ENCODE data around the gene ADAMTS12.

The ADAMTS12 gene

DNA sequence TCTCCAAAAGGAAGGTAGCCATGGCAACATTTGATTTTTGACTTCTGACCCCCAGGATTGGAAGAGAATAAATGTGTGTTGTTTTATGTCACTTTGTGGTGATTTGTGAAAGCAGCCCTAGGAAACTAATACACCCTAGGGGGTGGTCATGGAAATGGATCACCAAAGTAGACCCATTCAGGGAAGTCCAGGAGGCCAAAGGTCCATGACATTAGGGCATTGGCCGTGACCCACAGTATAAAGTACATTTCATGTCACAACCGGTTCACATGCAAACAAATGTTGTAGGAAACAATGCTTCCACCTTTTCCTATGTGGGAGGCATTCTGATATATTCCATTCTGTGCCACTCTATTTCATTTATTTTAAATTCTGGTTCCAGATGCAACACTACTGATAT lies 128.4 kb downstream of the ADAMTS12 start:
- no peak overlapping the region for H3K14ac ChIP-seq (ENCODE audit: low read length in 2 of 2)
- H3K27ac ChIP-seq (ENCODE audit: low read length, poor library complexity, severe bottlenecking) = no peak overlapping the region
- H3K27me3 ChIP-seq (ENCODE audit: control insufficient read depth in 1 of 2, insufficient read depth in 1 of 2, low read length in 2 of 2) = no peaks in the 10 kb centered on the region
- peak overlapping the region in 1 of 2 experiments; percentile 21 for H2BK12ac ChIP-seq (ENCODE audit: low read length in 2 of 2)
- H2BK5ac ChIP-seq (ENCODE audit: low read depth, low read length, poor library complexity, severe bottlenecking) = no peak overlapping the region
- H4K91ac ChIP-seq (ENCODE audit: low read length) = no peak overlapping the region
- H2AK5ac ChIP-seq (ENCODE audit: low read length, severe bottlenecking) = peak overlapping the region; percentile 44
- H3K4me3 ChIP-seq (ENCODE audit: insufficient read depth in 1 of 2, low read depth in 1 of 2, low read length in 2 of 2) = no peak overlapping the region
- no peak overlapping the region for H3K18ac ChIP-seq (ENCODE audit: low read depth in 1 of 2, low read length in 2 of 2)
- no peak overlapping the region for H3K4me2 ChIP-seq (ENCODE audit: low read length, poor library complexity, severe bottlenecking)
- no peak overlapping the region for H2BK120ac ChIP-seq (ENCODE audit: low read depth, low read length)
- H3K4me1 ChIP-seq (ENCODE audit: control insufficient read depth, insufficient read depth, low read depth, low read length) = peaks cover 7% of the 10 kb centered on the region
- H3K4ac ChIP-seq (ENCODE audit: low read depth in 1 of 2, low read length in 2 of 2) = peak overlapping the region in 1 of 2 experiments; percentile 7
- WGBS = 60% methylated on average over 2 of the region's 2 CpGs
- H3K79me1 ChIP-seq (replicated peaks; ENCODE audit: low read length, poor library complexity, severe bottlenecking) = peaks cover 16% of the 10 kb centered on the region
- no peaks in the 10 kb centered on the region for H3K36me3 ChIP-seq (ENCODE audit: control insufficient read depth in 1 of 2, insufficient read depth in 2 of 2, low read depth in 1 of 2, low read length in 2 of 2)
- no peak for DNase-seq
- no peak overlapping the region for H2AFZ ChIP-seq (ENCODE audit: low read depth, low read length)
- no peak overlapping the region for H3K23ac ChIP-seq (ENCODE audit: low read length in 2 of 2)
- no peak overlapping the region for H3K9ac ChIP-seq (ENCODE audit: low read length)
- no peaks in the 10 kb centered on the region for H3K9me3 ChIP-seq (ENCODE audit: control insufficient read depth, low read length)
- no peak overlapping the region for H4K8ac ChIP-seq (ENCODE audit: low read length)
- no peak overlapping the region for H2BK15ac ChIP-seq (ENCODE audit: low read depth, poor library complexity, severe bottlenecking)

DNA sequence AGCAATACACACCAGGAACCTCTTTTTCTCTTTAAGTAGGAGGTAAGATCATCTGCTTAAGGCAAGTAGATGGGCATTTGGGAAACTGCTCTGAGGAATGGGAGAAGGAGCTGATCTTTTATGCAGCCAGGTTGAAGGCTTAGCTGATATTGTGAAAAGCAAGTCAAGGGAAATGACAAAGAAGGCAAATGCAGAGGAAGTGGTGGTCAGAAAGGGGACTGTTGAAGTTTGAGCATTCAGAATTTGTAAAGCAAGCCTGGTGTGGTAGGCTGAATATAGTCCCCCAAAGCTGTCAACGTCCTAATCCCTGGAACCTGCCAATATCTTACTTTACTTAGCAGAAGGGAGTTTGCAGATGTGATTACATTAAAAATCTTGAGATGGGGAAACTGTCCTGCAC lies 128.9 kb downstream of the ADAMTS12 start:
- H3K4me3 ChIP-seq (ENCODE audit: insufficient read depth in 1 of 2, low read depth in 1 of 2, low read length in 2 of 2) = no peak overlapping the region
- H3K14ac ChIP-seq (ENCODE audit: low read length in 2 of 2) = no peak overlapping the region
- H2BK12ac ChIP-seq (ENCODE audit: low read length in 2 of 2) = no peak overlapping the region
- H3K36me3 ChIP-seq (ENCODE audit: control insufficient read depth in 1 of 2, insufficient read depth in 2 of 2, low read depth in 1 of 2, low read length in 2 of 2) = no peaks in the 10 kb centered on the region
- H2AFZ ChIP-seq (ENCODE audit: low read depth, low read length) = no peak overlapping the region
- H3K9ac ChIP-seq (ENCODE audit: low read length) = no peak overlapping the region
- no peak overlapping the region for H4K91ac ChIP-seq (ENCODE audit: low read length)
- peaks cover 13% of the 10 kb centered on the region for H3K79me1 ChIP-seq (replicated peaks; ENCODE audit: low read length, poor library complexity, severe bottlenecking)
- no peaks in the 10 kb centered on the region for H3K27me3 ChIP-seq (ENCODE audit: control insufficient read depth in 1 of 2, insufficient read depth in 1 of 2, low read length in 2 of 2)
- H3K27ac ChIP-seq (ENCODE audit: low read length, poor library complexity, severe bottlenecking) = peak overlapping the region; percentile 49
- H4K8ac ChIP-seq (ENCODE audit: low read length) = no peak overlapping the region
- H3K9me3 ChIP-seq (ENCODE audit: control insufficient read depth, low read length) = no peaks in the 10 kb centered on the region
- H3K18ac ChIP-seq (ENCODE audit: low read depth in 1 of 2, low read length in 2 of 2) = peak overlapping the region in 1 of 2 experiments; percentile 55
- no peak overlapping the region for H2BK5ac ChIP-seq (ENCODE audit: low read depth, low read length, poor library complexity, severe bottlenecking)
- no peak overlapping the region for H3K23ac ChIP-seq (ENCODE audit: low read length in 2 of 2)
- DNase-seq = no peak
- no CpG with 5 or more reads among the region's 1 CpG for WGBS
- peak overlapping the region in 1 of 2 experiments; percentile 66 for H3K4ac ChIP-seq (ENCODE audit: low read depth in 1 of 2, low read length in 2 of 2)
- peaks cover 5% of the 10 kb centered on the region for H3K4me1 ChIP-seq (ENCODE audit: control insufficient read depth, insufficient read depth, low read depth, low read length)
- H3K4me2 ChIP-seq (ENCODE audit: low read length, poor library complexity, severe bottlenecking) = no peak overlapping the region
- no peak overlapping the region for H2BK15ac ChIP-seq (ENCODE audit: low read depth, poor library complexity, severe bottlenecking)
- no peak overlapping the region for H2BK120ac ChIP-seq (ENCODE audit: low read depth, low read length)
- peak overlapping the region; percentile 44 for H2AK5ac ChIP-seq (ENCODE audit: low read length, severe bottlenecking)

DNA sequence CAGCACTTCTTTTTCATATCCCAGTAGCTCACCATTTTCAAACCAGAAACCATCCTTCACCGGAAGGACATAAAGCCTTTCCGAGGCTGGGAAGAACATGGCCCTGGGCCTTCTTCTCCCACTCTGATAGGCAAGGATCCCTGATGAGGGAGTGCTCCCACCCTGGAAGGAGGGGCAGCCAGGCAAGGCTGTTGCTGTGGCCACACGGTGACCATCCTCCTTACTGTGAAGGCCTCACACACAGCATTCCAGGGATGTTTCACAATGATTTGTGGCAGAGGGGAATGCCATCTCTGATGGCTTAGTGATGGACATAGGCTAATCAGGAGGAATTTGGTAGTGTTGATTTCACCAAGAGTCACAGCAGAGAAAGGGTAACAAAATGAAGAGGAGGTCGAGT lies 130.7 kb downstream of the ADAMTS12 start:
- Histone ChIP-seq H2BK12ac (ENCODE audit: low read length in 2 of 2) (peak overlapping the region; percentile 69 to 94), H3K9me3 (ENCODE audit: control insufficient read depth, low read length) (no peaks in the 10 kb centered on the region), H3K27me3 (ENCODE audit: control insufficient read depth in 1 of 2, insufficient read depth in 1 of 2, low read length in 2 of 2) (no peaks in the 10 kb centered on the region), H3K18ac (ENCODE audit: low read depth in 1 of 2, low read length in 2 of 2) (peak overlapping the region; percentile 46 to 84), H3K4ac (ENCODE audit: low read depth in 1 of 2, low read length in 2 of 2) (peak overlapping the region in 1 of 2 experiments; percentile 24), H3K14ac (ENCODE audit: low read length in 2 of 2) (peak overlapping the region in 1 of 2 experiments; percentile 12), H4K8ac (ENCODE audit: low read length) (peak overlapping the region; percentile 94), H3K4me3 (ENCODE audit: insufficient read depth in 1 of 2, low read depth in 1 of 2, low read length in 2 of 2) (no peak overlapping the region), H3K36me3 (ENCODE audit: control insufficient read depth in 1 of 2, insufficient read depth in 2 of 2, low read depth in 1 of 2, low read length in 2 of 2) (no peaks in the 10 kb centered on the region), H2BK5ac (ENCODE audit: low read depth, low read length, poor library complexity, severe bottlenecking) (no peak overlapping the region), H2BK15ac (ENCODE audit: low read depth, poor library complexity, severe bottlenecking) (no peak overlapping the region), H3K27ac (ENCODE audit: low read length, poor library complexity, severe bottlenecking) (no peak overlapping the region), H2AK5ac (ENCODE audit: low read length, severe bottlenecking) (peak overlapping the region; percentile 15), H2BK120ac (ENCODE audit: low read depth, low read length) (no peak overlapping the region), H3K23ac (ENCODE audit: low read length in 2 of 2) (no peak overlapping the region), H3K4me2 (ENCODE audit: low read length, poor library complexity, severe bottlenecking) (no peak overlapping the region), H3K9ac (ENCODE audit: low read length) (no peak overlapping the region), H3K4me1 (ENCODE audit: control insufficient read depth, insufficient read depth, low read depth, low read length) (peaks cover 5% of the 10 kb centered on the region), H4K91ac (ENCODE audit: low read length) (peak overlapping the region; percentile 79), H2AFZ (ENCODE audit: low read depth, low read length) (no peak overlapping the region), H3K79me1 (replicated peaks; ENCODE audit: low read length, poor library complexity, severe bottlenecking) (peaks cover 22% of the 10 kb centered on the region)
- DNase-seq = peak; percentile 59
- 63% methylated on average over 3 of the region's 4 CpGs for WGBS

DNA sequence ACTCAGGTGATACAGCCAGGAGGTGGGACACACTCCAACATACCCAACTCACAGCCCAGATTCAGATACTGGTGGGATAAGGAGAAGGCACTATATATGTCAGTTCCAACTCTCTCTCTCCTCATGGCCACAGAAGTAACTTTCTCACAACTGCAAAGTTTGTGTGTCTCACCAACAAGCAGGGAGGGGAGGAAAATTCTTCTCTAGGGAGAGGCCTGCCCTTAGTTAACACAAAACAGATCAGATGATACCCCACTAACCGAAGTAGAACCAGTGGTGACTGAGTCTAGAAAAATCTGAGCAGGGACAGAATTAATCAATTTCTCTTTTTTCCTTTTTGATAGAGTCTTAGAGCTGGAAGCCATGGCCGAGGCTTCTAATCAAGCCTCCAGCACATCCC lies 133.1 kb downstream of the ADAMTS12 start:
- Histone ChIP-seq H3K9ac (ENCODE audit: low read length) (no peak overlapping the region), H3K23ac (ENCODE audit: low read length in 2 of 2) (no peak overlapping the region), H2BK120ac (ENCODE audit: low read depth, low read length) (no peak overlapping the region), H3K36me3 (ENCODE audit: control insufficient read depth in 1 of 2, insufficient read depth in 2 of 2, low read depth in 1 of 2, low read length in 2 of 2) (no peaks in the 10 kb centered on the region), H2AFZ (ENCODE audit: low read depth, low read length) (no peak overlapping the region), H2BK5ac (ENCODE audit: low read depth, low read length, poor library complexity, severe bottlenecking) (no peak overlapping the region), H2BK12ac (ENCODE audit: low read length in 2 of 2) (no peak overlapping the region), H3K9me3 (ENCODE audit: control insufficient read depth, low read length) (no peaks in the 10 kb centered on the region), H4K8ac (ENCODE audit: low read length) (no peak overlapping the region), H3K27ac (ENCODE audit: low read length, poor library complexity, severe bottlenecking) (no peak overlapping the region), H3K4me2 (ENCODE audit: low read length, poor library complexity, severe bottlenecking) (no peak overlapping the region), H3K18ac (ENCODE audit: low read depth in 1 of 2, low read length in 2 of 2) (no peak overlapping the region), H4K91ac (ENCODE audit: low read length) (no peak overlapping the region), H3K79me1 (replicated peaks; ENCODE audit: low read length, poor library complexity, severe bottlenecking) (peaks cover 25% of the 10 kb centered on the region), H2AK5ac (ENCODE audit: low read length, severe bottlenecking) (no peak overlapping the region), H3K4me3 (ENCODE audit: insufficient read depth in 1 of 2, low read depth in 1 of 2, low read length in 2 of 2) (no peak overlapping the region), H2BK15ac (ENCODE audit: low read depth, poor library complexity, severe bottlenecking) (no peak overlapping the region), H3K4me1 (ENCODE audit: control insufficient read depth, insufficient read depth, low read depth, low read length) (peaks cover 5% of the 10 kb centered on the region), H3K14ac (ENCODE audit: low read length in 2 of 2) (no peak overlapping the region), H3K4ac (ENCODE audit: low read depth in 1 of 2, low read length in 2 of 2) (no peak overlapping the region), H3K27me3 (ENCODE audit: control insufficient read depth in 1 of 2, insufficient read depth in 1 of 2, low read length in 2 of 2) (no peaks in the 10 kb centered on the region)
- 78% methylated on average over 2 of the region's 2 CpGs for WGBS
- no peak for DNase-seq

Measured in mesenchymal stem cell (in vitro differentiated cells and primary cell).